Midbrain (tissue), 1 donor: ENCODE results near the gene RNF126.
"Not testable (repeated sequence)": the region's sequence is repeated elsewhere in the genome, so short reads cannot be mapped to it uniquely, and the experiment has no call there.

Experiments
- DNase-seq: peaks from one replicate; lab custom pipeline; 2025; lab: John Stamatoyannopoulos, UW

Gene RNF126

DNA sequence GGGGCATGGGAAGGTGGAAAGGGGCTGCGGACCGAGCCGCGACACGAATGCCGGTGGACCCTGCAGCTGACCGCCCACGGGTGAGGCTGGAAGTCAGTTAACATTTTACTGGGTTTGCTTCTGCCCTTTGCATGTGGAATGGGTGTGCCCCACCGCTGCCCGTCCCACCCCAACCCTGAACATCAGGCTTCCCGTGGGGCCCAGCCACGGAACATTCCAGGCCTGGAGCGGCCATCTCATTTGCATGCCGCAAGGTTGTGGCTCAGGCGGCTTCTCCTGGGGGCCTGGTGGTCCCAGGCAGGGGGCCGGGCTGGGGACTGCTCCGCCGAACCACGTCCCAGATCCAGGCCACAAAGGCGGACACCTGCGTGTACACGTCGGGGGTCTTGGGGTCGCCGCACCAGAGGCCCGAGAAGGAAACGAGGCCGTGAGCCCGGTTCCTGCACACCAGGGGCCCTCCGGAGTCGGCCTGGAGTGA is 22.5 kb upstream of the RNF126 start:
- no peak for DNase-seq

DNA sequence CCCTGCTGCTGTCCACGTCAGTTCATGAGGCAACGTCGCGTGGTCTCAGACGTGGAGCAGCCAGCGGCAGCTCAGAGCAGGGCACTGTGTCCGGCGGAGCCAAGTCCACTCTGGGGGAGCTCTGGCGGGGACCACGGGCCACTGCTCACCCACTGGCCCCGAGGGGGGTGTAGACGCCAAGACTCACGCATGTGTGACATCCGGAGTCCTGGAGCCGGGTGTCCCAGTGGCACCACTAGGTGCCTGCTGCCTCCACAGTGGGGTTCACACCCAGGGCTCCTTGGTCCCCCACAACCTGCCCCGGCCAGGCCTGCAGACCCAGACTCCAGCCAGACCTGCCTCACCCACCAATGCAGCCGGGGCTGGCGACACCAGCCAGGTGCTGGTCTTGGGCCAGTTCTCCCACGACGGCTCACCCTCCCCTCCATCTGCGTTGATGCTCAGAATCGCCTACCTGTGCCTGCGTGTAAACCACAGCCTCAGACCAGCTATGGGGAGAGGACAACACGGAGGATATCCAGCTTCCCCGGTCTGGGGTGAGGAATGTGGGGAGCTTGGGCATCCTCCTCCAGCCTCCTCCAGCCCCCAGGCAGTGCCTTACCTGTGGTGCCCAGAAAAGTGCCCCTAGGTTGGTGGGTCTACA is 19.8 kb upstream of the RNF126 start:
- no peak for DNase-seq

DNA sequence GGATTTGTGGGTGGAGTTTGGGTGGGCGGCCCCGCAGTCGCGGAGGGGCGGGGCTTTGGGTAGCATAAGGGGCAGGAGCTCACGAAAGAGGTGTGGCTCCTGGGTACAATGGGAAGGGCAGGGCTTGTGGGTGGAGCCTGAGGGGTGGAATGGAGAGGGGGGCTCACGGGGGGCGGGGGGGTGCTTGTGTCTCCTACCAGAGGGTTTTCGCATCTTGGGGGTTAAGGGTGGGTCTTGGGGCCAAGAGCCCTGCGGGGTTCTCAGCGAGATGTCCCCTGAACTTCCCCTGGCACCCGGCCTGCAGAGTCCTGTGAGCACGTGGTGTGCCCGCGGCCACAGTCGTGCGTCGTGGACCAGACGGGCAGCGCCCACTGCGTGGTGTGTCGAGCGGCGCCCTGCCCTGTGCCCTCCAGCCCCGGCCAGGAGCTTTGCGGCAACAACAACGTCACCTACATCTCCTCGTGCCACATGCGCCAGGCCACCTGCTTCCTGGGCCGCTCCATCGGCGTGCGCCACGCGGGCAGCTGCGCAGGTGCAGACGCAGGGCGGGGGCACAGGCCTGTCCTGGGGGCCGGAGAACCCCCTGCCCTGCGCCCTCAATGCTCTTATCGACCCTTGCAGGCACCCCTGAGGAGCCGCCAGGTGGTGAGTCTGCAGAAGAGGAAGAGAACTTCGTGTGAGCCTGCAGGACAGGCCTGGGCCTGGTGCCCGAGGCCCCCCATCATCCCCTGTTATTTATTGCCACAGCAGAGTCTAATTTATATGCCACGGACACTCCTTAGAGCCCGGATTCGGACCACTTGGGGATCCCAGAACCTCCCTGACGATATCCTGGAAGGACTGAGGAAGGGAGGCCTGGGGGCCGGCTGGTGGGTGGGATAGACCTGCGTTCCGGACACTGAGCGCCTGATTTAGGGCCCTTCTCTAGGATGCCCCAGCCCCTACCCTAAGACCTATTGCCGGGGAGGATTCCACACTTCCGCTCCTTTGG is 18.3 kb upstream of the RNF126 start:
- no peak for DNase-seq

DNA sequence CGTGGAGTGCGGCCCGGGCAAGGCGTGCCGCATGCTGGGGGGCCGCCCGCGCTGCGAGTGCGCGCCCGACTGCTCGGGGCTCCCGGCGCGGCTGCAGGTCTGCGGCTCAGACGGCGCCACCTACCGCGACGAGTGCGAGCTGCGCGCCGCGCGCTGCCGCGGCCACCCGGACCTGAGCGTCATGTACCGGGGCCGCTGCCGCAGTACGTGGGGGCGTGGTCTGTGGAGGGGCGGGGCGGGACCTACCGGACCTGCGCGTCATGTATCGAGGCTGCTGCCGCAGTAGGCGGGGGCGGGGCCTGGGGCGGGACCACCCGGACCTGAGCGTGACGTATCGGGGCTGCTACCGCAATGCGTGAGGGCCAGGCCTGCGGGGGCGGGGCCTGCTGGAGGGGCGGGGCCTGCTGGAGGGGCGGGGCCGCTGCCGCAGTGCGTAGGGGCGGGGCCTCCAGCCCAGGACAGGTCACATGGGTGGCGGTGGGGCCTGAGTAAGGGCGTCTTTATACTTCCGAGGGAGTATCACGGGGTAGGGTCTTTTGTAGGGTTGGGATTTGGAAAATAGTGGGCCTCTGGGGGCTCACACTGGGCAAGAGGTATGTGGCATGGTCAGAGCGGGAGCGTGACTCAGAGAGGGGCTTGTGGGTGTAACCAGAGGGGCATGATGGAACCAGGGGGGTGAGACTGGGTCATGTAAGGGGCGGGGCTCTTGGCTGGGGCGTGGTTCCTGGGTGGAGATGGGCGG is 17.4 kb upstream of the RNF126 start:
- DNase-seq, result peak; percentile 97

DNA sequence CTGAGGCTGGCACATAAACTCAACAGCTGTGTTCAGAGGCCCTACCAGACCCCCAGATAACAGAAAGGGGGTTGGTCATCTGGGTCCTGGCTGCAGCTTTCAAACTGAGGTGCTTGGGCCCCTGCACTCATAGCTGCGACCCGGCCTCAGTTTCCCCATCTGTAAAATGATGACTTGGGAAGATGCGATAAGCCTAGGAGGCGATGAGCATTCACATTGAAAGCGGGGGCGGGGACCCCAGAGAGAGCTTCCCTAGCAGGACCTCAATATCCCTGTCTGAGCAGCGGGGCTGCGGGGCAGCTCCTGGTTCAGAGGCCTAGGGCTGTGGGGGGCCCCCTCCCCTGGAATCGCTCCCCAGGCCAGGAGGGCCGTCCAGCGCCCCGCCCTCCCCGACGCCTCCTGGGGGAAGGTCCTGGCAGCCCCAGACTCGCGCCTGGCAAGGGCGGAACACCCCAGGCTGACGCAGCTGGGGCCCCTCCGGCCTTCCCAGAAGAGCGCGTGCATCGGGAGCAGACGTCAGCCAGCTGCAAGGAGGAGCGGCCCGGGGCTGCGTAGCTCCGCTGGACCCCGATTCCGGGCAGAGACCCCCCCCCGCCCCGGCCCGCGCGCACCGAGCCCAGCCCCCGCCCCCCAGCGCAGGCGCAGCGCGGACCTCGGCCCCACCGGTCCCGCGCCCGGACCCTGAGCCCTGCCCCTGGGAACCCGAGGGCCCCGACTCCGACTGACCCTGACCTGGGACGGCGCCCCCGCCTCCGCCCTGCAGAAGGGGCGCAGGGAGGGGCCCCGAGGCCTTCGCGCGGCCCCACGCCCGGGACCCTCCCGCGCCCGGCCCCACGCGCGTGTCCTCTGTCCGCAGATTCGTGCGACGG is 16.6 kb upstream of the RNF126 start:
- peak; percentile 30 for DNase-seq

DNA sequence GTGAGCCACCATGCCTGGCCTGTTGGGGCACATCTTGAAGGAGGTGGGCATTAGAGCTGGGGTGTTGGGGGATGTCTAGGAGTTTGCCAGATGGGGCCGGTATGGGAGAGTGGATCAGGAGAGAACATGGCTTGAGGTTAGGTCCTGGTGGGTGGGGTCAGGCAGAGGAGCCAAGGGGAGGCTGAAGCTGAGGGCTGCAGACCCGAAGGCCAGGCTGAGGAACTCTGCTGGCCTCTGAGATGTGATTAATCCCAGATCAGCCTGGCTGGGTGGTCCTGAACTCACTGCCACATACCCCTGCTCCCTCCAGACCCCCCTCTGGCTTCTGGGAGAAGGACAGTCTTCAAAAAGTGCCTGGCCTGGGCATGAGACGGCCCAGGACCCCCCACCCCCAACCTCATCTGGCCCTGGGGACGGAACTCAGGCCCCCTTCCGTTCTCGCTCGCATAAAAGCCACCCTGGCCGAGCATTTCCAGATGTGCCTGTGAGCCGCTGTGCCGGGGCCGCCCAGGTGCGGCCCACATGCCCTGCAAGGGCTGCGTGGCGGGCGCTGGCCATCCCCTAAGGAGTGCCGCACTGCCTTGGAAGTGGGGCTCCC is 15.9 kb upstream of the RNF126 start:
- DNase-seq, result no peak

DNA sequence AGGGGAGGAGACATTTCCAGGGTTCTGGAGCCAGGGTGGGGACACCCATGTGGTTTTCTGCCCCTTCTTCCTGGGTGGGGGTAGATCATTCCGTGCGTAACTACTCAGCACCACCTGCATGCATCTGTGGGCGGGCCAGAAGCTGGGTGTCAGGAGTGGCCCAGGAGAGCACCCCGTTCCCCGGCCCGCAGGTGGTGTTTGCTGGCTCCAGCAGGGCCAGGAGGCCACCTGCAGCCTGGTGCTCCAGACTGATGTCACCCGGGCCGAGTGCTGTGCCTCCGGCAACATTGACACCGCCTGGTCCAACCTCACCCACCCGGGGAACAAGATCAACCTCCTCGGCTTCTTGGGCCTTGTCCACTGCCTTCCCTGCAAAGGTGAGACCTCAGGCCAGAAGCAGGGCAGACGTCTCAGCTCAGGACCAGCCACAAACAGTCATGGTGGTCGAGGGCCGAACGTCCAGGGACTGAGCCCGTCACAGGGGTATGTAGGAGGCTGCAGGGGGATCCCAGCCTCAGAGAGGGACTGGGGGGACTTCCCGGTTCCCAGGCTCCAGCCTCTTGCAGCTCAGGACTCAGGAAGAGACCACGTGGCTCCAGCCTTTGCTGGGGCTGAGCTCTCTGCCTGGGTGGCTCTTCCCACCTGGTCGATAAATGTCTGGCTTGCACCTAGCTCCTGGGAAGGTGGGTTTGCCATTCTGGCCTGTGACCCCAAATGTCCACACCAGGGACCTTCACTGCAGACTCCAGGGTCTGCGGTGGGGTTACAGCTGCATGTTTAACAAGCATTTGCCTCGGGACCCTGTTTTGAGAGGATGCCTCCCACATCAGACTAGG is 14.8 kb upstream of the RNF126 start:
- no peak for DNase-seq

DNA sequence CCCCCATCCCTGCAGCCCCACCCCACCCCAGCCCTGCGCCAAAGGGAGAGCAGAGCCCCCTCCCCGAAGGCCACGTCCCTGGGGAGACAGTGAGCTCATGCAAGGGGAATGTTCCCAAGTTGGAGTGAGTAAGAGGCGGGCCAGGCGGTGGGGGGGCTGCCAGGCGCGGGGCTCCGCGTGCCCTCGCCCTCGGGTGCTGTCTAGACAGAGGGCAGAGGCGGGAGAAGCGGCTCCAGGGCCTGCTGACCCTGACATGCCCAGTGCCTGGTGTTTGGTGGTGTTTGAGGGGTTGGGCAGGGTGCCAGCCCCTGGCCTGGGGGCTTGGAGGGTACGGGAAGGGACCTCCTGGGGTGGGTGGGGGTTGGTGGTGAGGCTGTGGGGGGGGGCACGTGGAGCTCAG is 14.2 kb upstream of the RNF126 start:
- no peak for DNase-seq

DNA sequence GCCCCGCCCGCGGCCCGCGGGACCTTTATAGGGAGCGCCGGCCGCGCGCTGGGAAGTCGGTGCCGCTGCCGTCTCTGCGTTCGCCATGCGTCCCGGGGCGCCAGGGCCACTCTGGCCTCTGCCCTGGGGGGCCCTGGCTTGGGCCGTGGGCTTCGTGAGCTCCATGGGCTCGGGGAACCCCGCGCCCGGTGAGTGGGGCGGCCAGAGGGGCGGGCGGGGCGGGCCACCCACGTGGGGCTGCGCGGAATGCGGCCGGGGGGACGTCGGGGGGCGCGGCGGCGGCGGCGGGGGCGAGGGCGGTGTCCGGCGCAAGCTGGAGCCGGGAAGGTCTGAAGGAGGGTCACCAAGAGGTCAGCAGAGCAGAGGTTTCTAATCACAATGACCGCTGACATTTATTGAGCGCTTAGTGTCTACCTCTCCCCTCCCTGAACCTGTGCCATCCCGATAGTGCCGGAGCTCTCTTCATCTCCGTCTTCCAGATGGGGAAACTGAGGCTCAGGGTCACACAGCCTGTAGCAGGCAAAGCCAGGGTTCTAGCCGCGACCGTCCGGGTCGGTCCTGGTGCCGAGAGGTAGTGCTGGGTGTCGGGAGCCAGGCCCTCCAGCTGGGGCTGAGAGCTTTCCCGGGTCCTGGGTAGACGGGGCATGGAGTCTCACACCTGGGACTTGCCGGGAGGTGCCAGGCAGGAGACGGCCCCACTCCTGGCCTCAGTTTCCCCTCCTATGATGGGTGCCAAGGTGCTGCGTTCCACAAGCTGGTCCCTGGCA is 13.5 kb upstream of the RNF126 start, which contains the start of gene FSTL3:
Gene FSTL3, plus strand, starts transcription at position 54 of the 767 bp plus-strand sequence. Its CDS starts 32 bp downstream, at position 86.
- no peak for DNase-seq

DNA sequence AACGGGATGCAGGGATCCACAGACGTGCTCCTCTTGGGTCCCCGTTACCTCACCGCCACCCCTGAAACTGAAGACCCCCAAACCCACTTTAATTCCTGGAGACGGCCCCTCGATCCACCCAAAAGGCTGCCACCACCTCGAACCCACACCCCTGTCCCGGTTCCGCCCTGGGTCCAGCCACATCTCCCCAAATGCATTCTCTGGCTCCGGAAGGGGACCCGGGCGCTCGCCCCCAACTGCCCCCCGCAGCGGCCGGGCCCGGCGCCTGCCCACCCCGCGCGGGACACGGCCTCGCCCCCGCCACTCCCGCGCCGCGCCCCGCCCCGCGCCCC is 13.0 kb upstream of the RNF126 start:
- no peak for DNase-seq

DNA sequence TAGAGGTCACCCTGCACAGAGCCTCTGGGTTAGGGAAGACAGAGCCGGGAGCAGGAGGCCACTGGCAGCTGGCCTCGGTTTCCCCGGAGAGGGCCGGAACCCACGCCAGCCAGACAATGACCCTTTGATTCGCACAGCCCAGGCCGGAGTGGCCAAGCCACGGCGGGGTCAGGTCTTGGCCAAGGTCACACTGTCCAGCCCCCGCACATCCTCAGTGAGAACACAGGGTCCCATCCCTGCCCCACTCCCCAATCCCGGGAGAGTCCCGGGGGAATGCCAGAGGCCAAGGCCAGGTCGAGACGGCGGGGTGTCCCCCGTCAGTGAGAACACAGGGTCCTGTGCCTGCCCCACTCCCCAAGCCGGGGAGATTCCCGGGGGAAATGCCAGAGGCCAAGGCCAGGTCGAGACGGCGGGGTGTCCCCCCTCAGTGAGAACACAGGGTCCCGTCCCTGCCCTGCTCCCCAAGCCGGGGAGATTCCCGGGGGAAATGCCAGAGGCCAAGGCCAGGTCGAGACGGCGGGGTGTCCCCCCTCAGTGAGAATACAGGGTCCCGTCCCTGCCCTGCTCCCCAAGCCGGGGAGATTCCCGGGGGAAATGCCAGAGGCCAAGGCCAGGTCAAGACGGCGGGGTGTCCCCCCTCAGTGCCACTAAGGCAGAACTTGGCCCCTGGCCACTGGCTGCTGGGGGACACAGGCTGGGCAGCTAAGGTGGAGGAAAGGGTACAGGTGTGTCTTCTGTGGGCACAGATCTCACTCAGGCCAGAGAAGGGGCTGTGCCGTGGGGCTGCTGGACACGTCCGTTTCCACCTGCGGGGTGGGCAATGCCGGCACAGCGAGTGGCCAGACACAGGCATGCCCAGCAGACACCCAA is 11.5 kb upstream of the RNF126 start:
- no peak for DNase-seq

DNA sequence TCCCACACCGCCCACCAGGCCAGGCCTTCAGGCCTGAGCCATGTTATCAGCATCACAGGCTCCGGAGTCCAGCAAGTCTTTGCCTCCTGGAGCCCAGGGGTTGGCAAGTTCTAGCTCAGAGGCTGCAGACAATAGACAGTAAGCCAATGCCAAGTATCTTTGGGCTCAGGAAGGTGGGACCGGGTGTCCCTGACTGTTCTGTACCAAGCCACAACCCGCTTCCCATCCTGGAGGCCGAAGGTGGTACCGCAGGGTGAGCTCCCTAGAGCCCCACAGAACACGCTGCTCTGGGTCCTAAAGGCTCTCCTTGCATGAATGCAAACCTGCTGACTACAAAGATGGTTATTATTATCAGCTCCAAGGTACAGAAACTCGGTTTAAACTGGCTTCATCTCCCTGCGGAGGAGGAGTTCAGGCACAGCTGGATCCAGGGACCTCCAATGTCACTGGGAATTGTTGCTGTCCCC is 7.6 kb upstream of the RNF126 start:
- no peak for DNase-seq

DNA sequence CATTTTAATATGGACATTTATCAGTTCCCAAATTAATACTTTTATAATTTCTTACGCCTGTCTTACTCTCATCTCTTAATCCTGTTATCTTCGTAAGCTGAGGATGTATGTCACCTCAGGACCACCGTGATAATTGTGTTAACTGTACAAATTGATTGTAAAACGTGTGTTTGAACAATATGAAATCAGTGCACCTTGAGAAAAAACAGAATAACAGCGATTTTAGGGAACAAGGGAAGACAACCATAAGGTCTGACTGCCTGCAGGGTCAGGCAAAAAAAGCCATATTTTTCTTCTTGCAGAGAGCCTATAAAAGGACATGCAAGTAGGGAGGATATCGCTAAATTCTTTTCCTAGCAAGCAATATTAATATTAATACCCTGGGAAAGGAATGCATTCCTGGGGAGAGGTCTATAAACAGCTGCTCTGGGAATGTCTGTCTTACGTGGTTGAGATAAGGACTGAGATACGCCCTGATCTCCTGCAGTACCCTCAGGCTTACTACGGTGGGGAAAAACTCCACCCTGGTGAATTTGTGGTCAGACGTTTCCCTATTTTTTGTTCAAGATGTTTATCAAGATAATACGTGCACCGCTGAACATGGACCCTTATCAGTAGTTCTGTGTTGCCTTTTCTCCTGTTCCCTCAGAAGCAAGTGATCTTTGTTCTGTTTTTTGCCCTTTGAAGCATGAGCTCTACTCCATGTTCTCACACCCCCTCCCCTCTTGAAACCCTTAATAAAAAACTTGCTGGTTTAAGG is 5.8 kb upstream of the RNF126 start:
- DNase-seq, result not testable (repeated sequence)

DNA sequence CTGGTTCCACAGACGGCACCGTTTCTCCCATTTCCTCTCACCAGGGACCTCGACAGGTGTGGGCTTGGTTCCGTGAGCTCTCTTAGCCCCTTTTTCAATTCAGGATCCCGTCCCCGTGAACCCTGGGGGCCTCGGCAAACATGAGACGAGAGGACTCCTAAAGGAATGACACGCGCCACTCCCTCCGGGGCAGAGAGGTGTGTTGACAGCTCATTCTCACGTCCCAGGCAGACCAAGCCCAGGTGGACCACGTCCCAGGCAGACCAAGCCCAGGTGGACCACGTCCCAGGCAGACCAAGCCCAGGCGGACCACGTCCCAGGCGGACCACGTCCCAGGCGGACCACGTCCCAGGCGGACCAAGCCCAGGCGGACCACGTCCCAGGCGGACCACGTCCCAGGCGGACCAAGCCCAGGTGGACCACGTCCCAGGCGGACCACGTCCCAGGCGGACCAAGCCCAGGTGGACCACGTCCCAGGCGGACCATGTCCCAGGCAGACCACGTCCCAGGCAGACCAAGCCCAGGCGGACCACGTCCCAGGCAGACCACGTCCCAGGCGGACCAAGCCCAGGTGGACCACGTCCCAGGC is 4.1 kb upstream of the RNF126 start:
- DNase-seq, result not testable (repeated sequence)

DNA sequence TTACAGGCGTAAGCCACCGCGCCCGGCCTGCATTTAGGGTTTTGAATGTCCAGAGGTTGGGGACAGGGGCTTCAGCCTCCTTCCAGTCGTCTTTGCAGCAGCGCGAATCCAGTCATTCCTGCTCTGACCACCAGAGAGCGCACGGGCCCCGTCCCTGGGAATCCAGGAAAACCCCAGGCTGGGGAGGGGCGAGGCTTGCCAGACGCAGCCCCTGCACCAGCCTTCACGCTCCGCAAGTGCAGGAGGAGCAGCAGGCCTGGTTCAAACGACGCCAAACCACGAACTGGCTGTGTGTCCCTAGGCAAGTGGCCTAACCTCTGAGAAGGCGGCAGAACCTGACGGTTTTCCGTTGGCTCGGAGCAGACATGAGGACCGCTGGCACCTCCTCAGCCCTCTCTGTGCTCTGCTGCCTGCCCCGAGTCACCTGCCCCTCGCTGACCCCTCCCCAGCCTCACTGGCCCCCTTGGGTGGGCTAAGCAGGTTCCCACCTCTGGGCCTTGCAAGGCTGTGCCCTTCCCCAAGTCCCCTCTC is 2.0 kb upstream of the RNF126 start:
- peak; percentile 80 for DNase-seq

DNA sequence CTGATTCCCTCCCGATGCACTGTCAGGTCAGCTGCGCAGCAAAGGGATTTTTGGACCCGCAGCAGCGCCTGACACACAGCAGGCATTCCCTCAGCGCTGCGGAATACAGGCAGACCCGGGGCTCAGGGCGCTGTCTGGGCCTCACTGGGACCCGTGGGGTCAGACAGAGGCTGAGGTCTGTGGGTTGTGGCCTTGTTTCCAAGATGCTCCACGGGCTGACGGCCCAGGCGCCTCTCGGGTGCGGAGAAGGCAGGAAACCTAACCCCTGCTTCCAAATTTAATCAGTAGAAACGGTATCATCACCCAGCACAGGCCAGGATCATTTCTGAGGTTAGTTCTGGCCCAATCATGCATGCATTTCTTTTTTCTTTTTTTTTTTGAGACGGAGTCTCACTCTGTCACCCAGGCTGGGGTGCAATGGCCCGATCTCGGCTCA is 686 bp upstream of the RNF126 start:
- no peak for DNase-seq
